Upper lobe of left lung (tissue), 4 donors: ENCODE data around the gene PURB.

Experiments used
- POLR2A ChIP-seq, 4 donors: fragments of 450-650 bp; IDR thresholded peaks; one replicate each; pipeline ENCODE4 v1.5.1; 2016 to 2017; ENCODE audit warnings: antibody characterized with exemption in 4 of 4, mild to moderate bottlenecking in 2 of 4
- POLR2AphosphoS5 ChIP-seq, 2 donors: sonication (generic); formaldehyde crosslinking; IDR thresholded peaks; one replicate each; pipeline ENCODE4 v1.5.1; 2017; ENCODE audit warnings: antibody characterized with exemption in 2 of 2
- TF ChIP-seq, protein P1 (sequence below), 6 experiments: fragments of 450-650 bp in 4 of 6; fragments of 200-600 bp in 2 of 6; sonication (generic) in 2 of 6; IDR thresholded peaks; one replicate each; pipeline ENCODE4 v1.5.1; 2016 to 2019; ENCODE audit warnings: antibody characterized with exemption in 6 of 6

DNA sequence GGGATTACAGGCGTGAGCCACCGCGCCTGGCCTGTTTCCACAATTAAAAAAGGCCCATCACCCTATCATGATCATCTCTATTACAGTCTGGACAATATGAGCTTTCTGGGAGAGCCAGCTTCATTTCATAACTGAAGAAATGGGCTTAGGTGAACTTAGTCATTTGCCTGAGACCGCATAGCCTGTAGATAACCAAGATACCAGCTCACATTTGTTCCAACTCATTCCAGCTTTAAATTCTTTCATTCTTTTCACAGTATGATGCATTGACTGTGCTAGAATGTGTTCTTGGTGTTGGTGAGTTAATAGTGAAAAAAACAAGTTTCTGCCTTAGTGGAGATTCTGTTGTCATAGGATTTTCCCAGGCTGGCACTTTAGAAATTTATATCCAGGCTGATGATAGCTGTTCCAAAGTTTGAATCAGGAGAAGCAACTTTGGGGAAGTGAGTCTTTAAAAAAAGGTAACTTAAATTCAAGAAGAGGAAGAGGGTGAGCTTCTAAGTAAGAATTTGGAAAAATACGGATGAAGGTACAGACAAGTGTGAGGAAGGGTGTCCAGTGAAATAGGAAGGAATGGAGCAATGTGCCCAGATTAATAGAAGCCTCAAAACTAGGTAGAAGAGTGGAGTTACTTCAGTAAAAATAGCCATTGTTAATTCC is 35.3 kb downstream of the PURB start:
- TF ChIP-seq POLR2A (IDR thresholded peaks at IDR 0.05) (no peak), POLR2AphosphoS5 (IDR thresholded peaks at IDR 0.05) (no peak)
- TF ChIP-seq, protein P1, sequence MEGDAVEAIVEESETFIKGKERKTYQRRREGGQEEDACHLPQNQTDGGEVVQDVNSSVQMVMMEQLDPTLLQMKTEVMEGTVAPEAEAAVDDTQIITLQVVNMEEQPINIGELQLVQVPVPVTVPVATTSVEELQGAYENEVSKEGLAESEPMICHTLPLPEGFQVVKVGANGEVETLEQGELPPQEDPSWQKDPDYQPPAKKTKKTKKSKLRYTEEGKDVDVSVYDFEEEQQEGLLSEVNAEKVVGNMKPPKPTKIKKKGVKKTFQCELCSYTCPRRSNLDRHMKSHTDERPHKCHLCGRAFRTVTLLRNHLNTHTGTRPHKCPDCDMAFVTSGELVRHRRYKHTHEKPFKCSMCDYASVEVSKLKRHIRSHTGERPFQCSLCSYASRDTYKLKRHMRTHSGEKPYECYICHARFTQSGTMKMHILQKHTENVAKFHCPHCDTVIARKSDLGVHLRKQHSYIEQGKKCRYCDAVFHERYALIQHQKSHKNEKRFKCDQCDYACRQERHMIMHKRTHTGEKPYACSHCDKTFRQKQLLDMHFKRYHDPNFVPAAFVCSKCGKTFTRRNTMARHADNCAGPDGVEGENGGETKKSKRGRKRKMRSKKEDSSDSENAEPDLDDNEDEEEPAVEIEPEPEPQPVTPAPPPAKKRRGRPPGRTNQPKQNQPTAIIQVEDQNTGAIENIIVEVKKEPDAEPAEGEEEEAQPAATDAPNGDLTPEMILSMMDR (IDR thresholded peaks at IDR 0.05), result no peak
